Endodermal cell (in vitro differentiated cells): ENCODE results near the gene ERC1. TPM values are rescaled to one million over a fixed set of nuclear protein-coding genes. Genes with fewer than 3 reads are reported as not detected.
A peak's percentile ranks its signal among the peaks of the same experiment; 100 is the strongest.

Experiments used
- DNase-seq: peaks from one replicate; pipeline ENCODE4 v3.0.0-alpha.2; 2017
- H3K27ac ChIP-seq: 2 replicates; pipeline ENCODE4 v1.5.1; 2013; ENCODE audit warnings: mild to moderate bottlenecking, low read depth, low read length, moderate library complexity
- H3K27me3 ChIP-seq: 2 replicates; pipeline ENCODE4 v1.6.1; 2013; ENCODE audit warnings: mild to moderate bottlenecking, low read length, moderate library complexity; ENCODE audit not compliant: insufficient read depth, control insufficient read depth, poor library complexity, severe bottlenecking
- H3K36me3 ChIP-seq: 2 replicates; pipeline ENCODE4 v1.7.0; 2013; ENCODE audit warnings: mild to moderate bottlenecking, low read length, moderate library complexity; ENCODE audit not compliant: control insufficient read depth, insufficient read depth
- H3K4me1 ChIP-seq: one replicate; pipeline ENCODE4 v1.7.0; 2013; ENCODE audit warnings: low read length; ENCODE audit not compliant: control insufficient read depth, insufficient read depth
- H3K4me3 ChIP-seq: 2 replicates; pipeline ENCODE4 v1.5.1; 2013; ENCODE audit warnings: mild to moderate bottlenecking, low read length, moderate library complexity
- H3K9ac ChIP-seq: 2 replicates; pipeline ENCODE4 v1.6.1; 2013; ENCODE audit warnings: mild to moderate bottlenecking, low read length, moderate library complexity; ENCODE audit not compliant: poor library complexity, severe bottlenecking; ENCODE audit errors: extremely low read depth
- H3K9me3 ChIP-seq: 2 replicates; pipeline ENCODE4 v1.6.1; 2013; ENCODE audit warnings: mild to moderate bottlenecking, low read length, moderate library complexity; ENCODE audit not compliant: control insufficient read depth
- H3K27ac Mint-ChIP-seq: 2 replicates; pipeline ENCODE4 v1.8.0; 2020; ENCODE audit warnings: mixed read lengths
- H3K27me3 Mint-ChIP-seq: 2 replicates; pipeline ENCODE4 v1.8.0; 2021; ENCODE audit warnings: mild to moderate bottlenecking, mixed read lengths; ENCODE audit not compliant: insufficient read depth
- H3K36me3 Mint-ChIP-seq: 2 replicates; pipeline ENCODE4 v1.8.0; 2020; ENCODE audit warnings: low read depth, mixed read lengths
- H3K4me1 Mint-ChIP-seq: 2 replicates; pipeline ENCODE4 v1.8.0; 2020; ENCODE audit warnings: mixed read lengths
- H3K4me3 Mint-ChIP-seq: 2 replicates; pipeline ENCODE4 v1.8.0; 2020; ENCODE audit warnings: mild to moderate bottlenecking, moderate library complexity, mixed read lengths
- H3K9me3 Mint-ChIP-seq: 2 replicates; pipeline ENCODE4 v1.8.0; 2020; ENCODE audit warnings: mild to moderate bottlenecking, mixed read lengths
- CTCF ChIP-seq: fragments of 200-600 bp; sonication (generic); conservative IDR thresholded peaks from 2 replicates; pipeline ENCODE4 v1.5.0; 2021; ENCODE audit warnings: antibody characterized with exemption, mild to moderate bottlenecking
- WGBS, 2 experiments: methylation state at CpG; one replicate each; pipeline versions ENCODE4 v1.1.5 to v1.1.7; 2013; ENCODE audit warnings: missing lambda C conversion rate in 2 of 2, mixed read lengths in 1 of 2; ENCODE audit not compliant: insufficient coverage in 1 of 2, insufficient read length in 1 of 2; 5-methylcytosine and 5-hydroxymethylcytosine counted together
- total RNA-seq, 2 donors: library from RNA; stranded (reverse); fragmentation: NEBNext Ultra II Directional in 1 of 2; extraction: Animal tissue kit (Norgen Biotek cat#: 25700) in 1 of 2; gene quantifications; 2 replicates in 1 of 2; 3 replicates in 1 of 2; pipeline ENCODE4 v1.2.1, GENCODE V29; 2021

Gene ERC1
- total RNA-seq, 2 donors from 2014 or later: 60.6 to 159 TPM

GRCh38 chr12:1481906-1482305 is 490.9 kb downstream of the ERC1 start:
- Mint-ChIP-seq H3K9me3 (no peaks in the 10 kb centered on the region), H3K36me3 (peaks cover 32% of the 10 kb centered on the region), H3K27me3 (no peaks in the 10 kb centered on the region), H3K27ac (peak overlapping the region; percentile 5), H3K4me3 (no peak overlapping the region), H3K4me1 (peaks cover 9% of the 10 kb centered on the region)
- Histone ChIP-seq H3K4me3 (no peak overlapping the region), H3K36me3 (no peaks in the 10 kb centered on the region), H3K27me3 (no peaks in the 10 kb centered on the region), H3K27ac (no peak overlapping the region), H3K4me1 (no peaks in the 10 kb centered on the region), H3K9ac (no peak overlapping the region), H3K9me3 (no peaks in the 10 kb centered on the region)
- peak; percentile 40 for DNase-seq
- 89% methylated on average over 6 to 8 of the region's 8 CpGs for WGBS, 2 experiments
- TF ChIP-seq CTCF: no peak

GRCh38 chr12:1488908-1489381 is 497.9 kb downstream of the ERC1 start:
- TF ChIP-seq CTCF: no peak
- peaks cover 53% of the 10 kb centered on the region for H3K36me3 Mint-ChIP-seq
- no peak overlapping the region for H3K4me3 ChIP-seq
- H3K9me3 ChIP-seq: no peaks in the 10 kb centered on the region
- DNase-seq: peak; percentile 69
- H3K36me3 ChIP-seq: peaks cover 20% of the 10 kb centered on the region
- no peak overlapping the region for H3K4me3 Mint-ChIP-seq
- H3K4me1 Mint-ChIP-seq: peaks cover 39% of the 10 kb centered on the region
- H3K9me3 Mint-ChIP-seq: no peaks in the 10 kb centered on the region
- H3K27ac ChIP-seq: peak overlapping the region; percentile 61
- H3K9ac ChIP-seq: no peak overlapping the region
- WGBS, 2 experiments: 71 to 72% methylated on average over 11 to 13 of the region's 13 CpGs
- peak overlapping the region; percentile 70 for H3K27ac Mint-ChIP-seq
- peaks cover 16% of the 10 kb centered on the region for H3K4me1 ChIP-seq
- no peaks in the 10 kb centered on the region for H3K27me3 Mint-ChIP-seq
- no peaks in the 10 kb centered on the region for H3K27me3 ChIP-seq

DNA sequence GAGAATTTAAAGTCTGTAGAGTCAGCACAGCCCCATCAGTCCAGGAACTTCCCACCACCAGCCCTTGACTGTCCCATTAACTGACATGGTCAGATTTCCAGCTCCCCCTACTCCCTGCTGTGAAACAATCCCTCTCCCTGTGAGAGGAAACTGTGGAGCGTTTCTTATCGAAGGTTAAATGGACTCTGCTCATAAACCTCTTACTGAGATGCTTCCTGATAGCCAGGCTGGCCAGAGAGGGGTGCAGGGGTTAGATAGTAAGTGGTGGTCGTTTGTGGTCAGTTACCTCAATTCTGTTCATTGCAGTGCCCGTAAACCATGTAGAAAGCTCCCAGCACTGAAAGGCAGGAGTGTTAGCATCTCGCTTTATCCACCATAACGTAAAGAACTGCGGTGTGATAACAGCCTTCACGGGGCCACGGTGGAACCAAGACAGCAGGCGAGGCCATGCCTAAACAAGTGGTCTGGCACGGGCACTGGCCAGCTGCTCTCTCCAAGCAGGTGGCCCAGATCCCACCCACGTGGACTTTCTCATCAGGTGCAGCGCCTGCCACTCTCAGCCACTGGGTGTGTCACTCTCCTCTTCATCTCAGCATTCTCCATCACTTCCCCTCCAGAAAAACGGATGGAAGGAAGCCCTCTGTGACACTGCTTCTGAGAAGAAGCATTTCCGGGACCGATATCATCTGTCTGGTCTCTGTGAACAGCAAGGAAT is 501.1 kb downstream of the ERC1 start:
- DNase-seq: no peak
- WGBS, 2 experiments: 91 to 94% methylated on average over 14 to 16 of the region's 16 CpGs
- no peak for TF ChIP-seq CTCF
- Mint-ChIP-seq H3K27me3 (no peaks in the 10 kb centered on the region), H3K4me1 (peaks cover 39% of the 10 kb centered on the region), H3K9me3 (no peaks in the 10 kb centered on the region), H3K4me3 (no peak overlapping the region), H3K27ac (no peak overlapping the region), H3K36me3 (peaks cover 47% of the 10 kb centered on the region)
- H3K4me3 ChIP-seq: no peak overlapping the region
- H3K27me3 ChIP-seq: no peaks in the 10 kb centered on the region
- H3K9me3 ChIP-seq: no peaks in the 10 kb centered on the region
- H3K27ac ChIP-seq: no peak overlapping the region
- H3K4me1 ChIP-seq: peaks cover 16% of the 10 kb centered on the region
- H3K9ac ChIP-seq: no peak overlapping the region
- H3K36me3 ChIP-seq: peaks cover 20% of the 10 kb centered on the region
